ENCODE data around the gene TXNDC2. TPM values are rescaled to one million over a fixed set of nuclear protein-coding genes. Genes with fewer than 3 reads are reported as not detected.

TXNDC2 gene
- total RNA-seq, 4 donors from 2014 or later: 0.26 to 1.0 (median 0.58) TPM

GRCh38 chr18:9865764-9866490 lies 19.8 kb upstream of the TXNDC2 start:
- Histone ChIP-seq H3K4me3 (no peak overlapping the region), H3K36me3 (peaks cover 0 to 10% (median 3%) of the 10 kb centered on the region in 4 donors), H3K4me1 (peaks cover 0 to 17% (median 12%) of the 10 kb centered on the region in 4 donors), H3K27ac (replicated peaks in 1 of 4) (no peak overlapping the region), H3K27me3 (no peaks in the 10 kb centered on the region), H3K9me3 (peaks cover 0 to 8% (median 3%) of the 10 kb centered on the region in 4 donors)
- intact Hi-C loops (cut with DNase I): no loop called here
- DNase-seq (ENCODE audit: extremely low spot score): no peak
- WGBS: 93% methylated on average over 7 of the region's 7 CpGs
- TF ChIP-seq POLR2A (IDR thresholded peaks at IDR 0.05; ENCODE audit: low read depth): no peak
- TF ChIP-seq EP300 (IDR thresholded peaks at IDR 0.05): no peak
- no peak for TF ChIP-seq POLR2AphosphoS5 (IDR thresholded peaks at IDR 0.05)
- no peak for TF ChIP-seq CTCF (IDR thresholded peaks at IDR 0.05)

GRCh38 chr18:9866627-9867026 lies 19.1 kb upstream of the TXNDC2 start:
- DNase-seq (ENCODE audit: extremely low spot score): no peak
- no peak for TF ChIP-seq EP300 (IDR thresholded peaks at IDR 0.05)
- TF ChIP-seq CTCF (IDR thresholded peaks at IDR 0.05): no peak
- TF ChIP-seq POLR2AphosphoS5 (IDR thresholded peaks at IDR 0.05): no peak
- 75% methylated on average over 2 of the region's 3 CpGs for WGBS
- H3K27ac ChIP-seq (replicated peaks in 1 of 4): no peak overlapping the region
- H3K36me3 ChIP-seq: peaks cover 0 to 7% (median 2%) of the 10 kb centered on the region in 4 donors
- H3K4me1 ChIP-seq: peaks cover 0 to 17% (median 12%) of the 10 kb centered on the region in 4 donors
- H3K9me3 ChIP-seq: peaks cover 0 to 8% (median 3%) of the 10 kb centered on the region in 4 donors
- no peaks in the 10 kb centered on the region for H3K27me3 ChIP-seq
- intact Hi-C loops (cut with DNase I): no loop called here
- no peak overlapping the region for H3K4me3 ChIP-seq

- Histone ChIP-seq H3K4me1 (peaks cover 0 to 17% (median 12%) of the 10 kb centered on the region in 4 donors), H3K27ac (replicated peaks in 1 of 4) (no peak overlapping the region), H3K4me3 (no peak overlapping the region), H3K27me3 (no peaks in the 10 kb centered on the region), H3K9me3 (peaks cover 0 to 8% (median 3%) of the 10 kb centered on the region in 4 donors), H3K36me3 (peaks cover 0 to 7% (median under 1%) of the 10 kb centered on the region in 4 donors)
- DNase-seq (ENCODE audit: extremely low spot score): no peak
- WGBS: 90% methylated on average over 4 of the region's 4 CpGs
- intact Hi-C loops (cut with DNase I): no loop called here
- TF ChIP-seq POLR2A (IDR thresholded peaks at IDR 0.05; ENCODE audit: low read depth) (no peak), EP300 (IDR thresholded peaks at IDR 0.05) (no peak)
These were observed 18.6 kb upstream of the TXNDC2 start for GRCh38 chr18:9867071-9867594.

- Histone ChIP-seq H3K4me3 (no peak overlapping the region), H3K27me3 (no peaks in the 10 kb centered on the region), H3K36me3 (no peaks in the 10 kb centered on the region), H3K9me3 (peaks cover 0 to 8% (median 3%) of the 10 kb centered on the region in 4 donors), H3K27ac (replicated peaks in 1 of 4) (no peak overlapping the region), H3K4me1 (peaks cover 0 to 17% (median 12%) of the 10 kb centered on the region in 4 donors)
- TF ChIP-seq POLR2A (IDR thresholded peaks at IDR 0.05; ENCODE audit: low read depth) (no peak), EP300 (IDR thresholded peaks at IDR 0.05) (no peak), CTCF (IDR thresholded peaks at IDR 0.05) (no peak), POLR2AphosphoS5 (IDR thresholded peaks at IDR 0.05) (no peak)
- WGBS: 57% methylated on average over 6 of the region's 6 CpGs
- DNase-seq (ENCODE audit: extremely low spot score): no peak
- intact Hi-C loops (cut with DNase I): no loop called here
These were observed 16.7 kb upstream of the TXNDC2 start for GRCh38 chr18:9868857-9869714.

All from esophagus muscularis mucosa (tissue), 4 donors.